GM12874 (cell line): ENCODE data around the gene MBP.

ENCODE experiments used
- TF ChIP-seq, protein P1 (sequence below): IDR thresholded peaks from 2 replicates; pipeline ENCODE4 v1.5.1; 2011; ENCODE audit warnings: low read depth, mild to moderate bottlenecking, control low read depth, low read length, moderate library complexity; ENCODE audit not compliant: insufficient read depth

The MBP gene

GRCh38 chr18:77110936-77111335, 21.6 kb downstream of the MBP start:
- TF ChIP-seq, protein P1, sequence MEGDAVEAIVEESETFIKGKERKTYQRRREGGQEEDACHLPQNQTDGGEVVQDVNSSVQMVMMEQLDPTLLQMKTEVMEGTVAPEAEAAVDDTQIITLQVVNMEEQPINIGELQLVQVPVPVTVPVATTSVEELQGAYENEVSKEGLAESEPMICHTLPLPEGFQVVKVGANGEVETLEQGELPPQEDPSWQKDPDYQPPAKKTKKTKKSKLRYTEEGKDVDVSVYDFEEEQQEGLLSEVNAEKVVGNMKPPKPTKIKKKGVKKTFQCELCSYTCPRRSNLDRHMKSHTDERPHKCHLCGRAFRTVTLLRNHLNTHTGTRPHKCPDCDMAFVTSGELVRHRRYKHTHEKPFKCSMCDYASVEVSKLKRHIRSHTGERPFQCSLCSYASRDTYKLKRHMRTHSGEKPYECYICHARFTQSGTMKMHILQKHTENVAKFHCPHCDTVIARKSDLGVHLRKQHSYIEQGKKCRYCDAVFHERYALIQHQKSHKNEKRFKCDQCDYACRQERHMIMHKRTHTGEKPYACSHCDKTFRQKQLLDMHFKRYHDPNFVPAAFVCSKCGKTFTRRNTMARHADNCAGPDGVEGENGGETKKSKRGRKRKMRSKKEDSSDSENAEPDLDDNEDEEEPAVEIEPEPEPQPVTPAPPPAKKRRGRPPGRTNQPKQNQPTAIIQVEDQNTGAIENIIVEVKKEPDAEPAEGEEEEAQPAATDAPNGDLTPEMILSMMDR, result no peak

GRCh38 chr18:77110400-77110799, 22.2 kb downstream of the MBP start:
- TF ChIP-seq, protein P1, result no peak

GRCh38 chr18:77109648-77110019, 22.9 kb downstream of the MBP start:
- TF ChIP-seq, protein P1, result no peak

DNA sequence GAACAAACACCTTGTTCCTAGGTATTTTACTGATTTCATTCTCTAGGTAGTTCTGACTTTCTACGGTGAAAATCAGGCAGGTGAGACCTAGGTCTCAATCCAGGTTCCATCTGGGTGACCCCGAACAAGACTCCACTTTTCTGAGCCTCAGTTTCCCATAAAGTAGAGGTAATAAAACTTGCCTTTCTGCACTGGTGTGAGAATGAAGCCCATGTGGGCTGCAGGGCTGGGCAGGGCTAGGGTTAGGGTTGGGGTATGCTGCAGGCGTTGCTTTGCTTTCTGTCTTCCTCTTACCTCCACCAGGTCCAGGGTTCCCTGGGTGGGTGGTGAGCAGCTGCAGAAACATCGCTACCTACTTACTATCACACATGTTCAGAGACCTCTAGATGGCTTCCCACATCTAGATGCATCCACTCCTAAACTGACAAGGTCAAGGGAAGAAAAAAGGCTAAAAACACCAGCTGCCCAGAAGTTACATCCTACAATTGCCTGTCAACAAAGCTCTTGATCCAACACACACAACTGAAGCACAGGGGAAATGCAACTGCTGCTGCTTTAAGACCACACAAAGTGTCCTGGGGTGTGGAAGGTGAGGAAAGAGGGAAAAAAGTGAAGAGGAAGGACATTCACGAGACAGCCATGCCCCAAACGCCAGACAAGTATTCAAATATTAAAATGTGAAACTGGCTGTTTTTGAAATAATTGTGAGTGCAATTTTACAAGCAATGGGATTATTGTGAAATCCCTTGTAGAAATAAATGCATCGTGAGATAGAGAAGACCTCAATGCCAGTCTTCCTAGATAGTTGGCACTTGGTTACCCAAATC, 23.5 kb downstream of the MBP start:
- TF ChIP-seq, protein P1, result no peak

DNA sequence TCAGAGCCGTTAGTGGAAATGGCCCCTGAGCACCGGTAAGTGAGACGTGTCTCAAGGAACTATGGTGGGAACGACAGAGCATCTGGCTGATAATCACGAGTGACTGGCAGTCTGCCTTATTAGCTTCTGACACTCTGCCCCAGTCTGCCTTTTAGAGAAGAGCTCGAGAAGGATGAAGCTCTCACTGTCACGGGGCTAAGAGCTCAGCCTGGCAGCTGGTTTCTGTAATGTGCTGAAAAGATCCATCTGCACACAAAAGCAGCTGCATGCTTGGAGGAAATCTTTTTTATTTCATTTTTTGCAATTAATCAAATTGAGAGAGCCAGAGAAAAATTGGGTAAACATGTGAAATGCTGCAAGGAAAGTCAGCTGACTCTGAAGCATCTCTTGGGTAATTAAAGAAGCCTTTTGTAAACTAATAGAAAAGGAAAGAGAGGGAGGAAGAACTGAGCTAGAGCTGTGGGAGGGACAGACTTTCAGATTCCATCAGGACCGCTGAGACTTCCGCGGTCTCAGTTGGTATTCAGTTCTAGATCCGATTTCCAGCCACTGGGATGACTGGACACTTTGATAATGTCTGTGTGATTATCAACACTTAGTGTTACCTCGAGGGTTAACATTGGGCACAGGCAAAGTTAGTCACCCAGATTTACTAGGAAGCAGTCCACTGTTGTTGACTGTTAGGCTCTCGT, 24.4 kb downstream of the MBP start:
- TF ChIP-seq, protein P1, result no peak

- TF ChIP-seq, protein P1, result no peak
These were observed 25.3 kb downstream of the MBP start for GRCh38 chr18:77107292-77107691.

GRCh38 chr18:77106331-77106730, 26.3 kb downstream of the MBP start:
- TF ChIP-seq, protein P1, result no peak
